GM18867 (cell line): ENCODE results near the gene NAIF1.
"Not testable (repeated sequence)": the region's sequence is repeated elsewhere in the genome, so short reads cannot be mapped to it uniquely, and the experiment has no call there.

Experiments used
- ATAC-seq: cut with Tn5 transposase; IDR thresholded peaks from one replicate; pipeline ENCODE4 v1.9.1; 2021; ENCODE audit warnings: mild to moderate bottlenecking, moderate library complexity; ENCODE audit not compliant: unreplicated experiment

NAIF1 gene

GRCh38 chr9:128036522-128036921 is 30.6 kb downstream of the NAIF1 start:
- ATAC-seq, result not testable (repeated sequence)

DNA sequence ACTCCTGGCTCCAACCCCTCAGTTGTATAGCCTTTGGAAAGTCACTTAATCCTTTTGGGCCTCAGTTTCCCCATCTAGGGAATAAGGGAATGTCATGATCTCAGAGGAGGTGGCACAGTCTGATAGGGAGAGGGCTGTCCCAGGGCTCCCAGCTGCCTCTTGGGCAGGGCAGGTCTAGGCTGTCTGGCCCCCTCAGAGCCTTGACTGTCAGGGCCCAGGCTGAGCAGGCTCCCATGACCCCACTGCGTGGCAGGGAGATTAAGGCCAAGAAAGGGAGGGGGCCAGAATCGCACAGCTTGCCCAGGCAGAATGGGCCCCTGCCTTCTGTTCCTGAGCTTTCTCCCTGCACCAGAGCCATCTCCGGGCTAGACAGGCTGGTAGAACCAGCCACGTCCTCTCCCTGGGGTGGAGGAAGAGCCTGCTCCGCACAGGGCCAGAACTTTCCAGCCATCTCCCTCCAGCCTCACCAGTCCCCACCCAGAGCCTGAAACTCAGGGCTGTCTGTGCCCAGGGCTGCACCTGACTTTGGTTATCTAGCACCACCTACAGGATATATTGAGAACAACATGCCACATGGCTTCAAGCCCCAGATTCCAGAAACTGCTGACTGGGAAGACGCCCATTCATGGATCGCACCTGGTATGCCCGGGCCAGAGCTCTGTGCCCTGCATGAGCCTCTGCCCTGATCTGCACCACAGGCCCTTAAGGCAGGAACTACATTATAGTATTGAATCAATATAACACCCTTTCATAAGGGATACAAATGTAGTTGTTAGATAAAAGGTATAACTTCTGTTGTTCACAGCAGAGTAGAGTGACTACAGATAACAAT is 32.1 kb downstream of the NAIF1 start:
- ATAC-seq, result peak; percentile 36

DNA sequence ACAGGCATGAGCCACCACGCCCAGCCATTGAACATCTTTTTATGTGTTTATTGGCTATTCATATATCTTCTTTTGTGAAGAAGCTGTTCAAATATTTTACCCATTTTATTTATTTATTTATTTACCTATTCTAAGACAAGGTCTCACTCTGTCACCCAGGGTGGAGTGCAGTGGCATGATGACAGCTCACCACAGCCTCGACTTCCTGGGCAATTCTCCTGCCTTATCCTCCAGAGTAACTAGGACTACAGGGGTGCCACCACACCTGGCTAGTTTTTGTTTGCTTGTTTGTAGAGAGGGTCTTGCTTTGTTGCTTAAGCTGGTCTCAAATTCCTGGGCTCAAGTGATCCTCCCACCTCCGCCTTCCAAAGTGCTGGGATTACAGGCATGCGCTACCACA is 33.5 kb downstream of the NAIF1 start:
- ATAC-seq, result no peak

- ATAC-seq, result no peak
Observed at GRCh38 chr9:128027705-128028104, 39.4 kb downstream of the NAIF1 start.

- peak; percentile 5 for ATAC-seq
Observed at GRCh38 chr9:128026773-128027541, 40.2 kb downstream of the NAIF1 start.

DNA sequence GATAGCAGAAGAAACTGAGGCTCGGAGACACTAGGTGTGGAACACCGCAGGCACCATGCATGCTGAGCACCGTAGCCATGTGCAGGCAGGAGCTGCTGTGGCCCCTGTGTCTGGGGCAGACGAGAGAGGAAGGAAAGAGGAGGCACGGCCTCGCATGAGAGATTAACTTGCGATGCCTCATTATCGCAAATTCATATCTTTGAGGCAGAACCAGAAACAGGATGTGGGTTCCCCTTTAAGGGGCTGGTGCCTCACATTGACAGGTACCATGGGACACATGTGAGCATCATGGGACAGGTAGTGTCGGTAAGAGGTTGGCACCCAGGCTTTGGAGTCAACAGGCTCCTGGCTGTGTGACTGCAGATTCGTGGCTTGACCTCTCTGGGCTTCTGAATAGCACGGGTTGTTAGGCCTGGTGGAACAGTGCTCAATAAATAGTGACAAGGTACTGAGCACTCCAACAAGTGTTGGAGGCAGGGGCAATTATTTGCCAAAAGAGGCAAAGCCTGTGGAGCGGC is 40.8 kb downstream of the NAIF1 start:
- ATAC-seq, result peak; percentile 46

- no peak for ATAC-seq
Observed at GRCh38 chr9:128025736-128026135, 41.4 kb downstream of the NAIF1 start.

DNA sequence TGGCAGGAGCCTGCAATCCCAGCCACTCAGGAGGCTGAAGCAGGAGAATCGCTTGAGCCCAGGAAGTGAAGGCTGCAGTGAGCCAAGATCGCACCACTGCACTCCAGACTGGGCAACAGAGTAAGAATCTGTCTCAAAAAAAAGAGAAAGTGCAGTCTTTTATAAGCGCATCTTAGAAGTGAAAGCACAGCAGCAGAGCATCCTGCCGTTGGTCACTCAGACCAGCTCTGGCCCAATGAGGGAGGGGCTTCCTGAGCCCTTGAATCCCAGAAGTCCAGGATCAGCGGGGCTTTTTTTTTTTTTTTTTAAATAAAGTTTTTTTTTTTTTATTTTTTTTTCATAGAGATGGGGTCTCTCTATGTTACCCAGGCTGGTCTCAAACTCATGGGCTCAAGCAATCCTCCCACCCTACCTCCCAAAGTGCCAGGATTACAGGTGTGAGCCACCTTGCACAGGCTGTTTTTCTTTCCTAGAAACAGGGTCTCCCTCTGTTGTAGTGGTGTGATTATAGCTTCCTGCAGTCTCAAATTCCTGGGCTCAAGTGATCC is 42.3 kb downstream of the NAIF1 start:
- ATAC-seq, result no peak

DNA sequence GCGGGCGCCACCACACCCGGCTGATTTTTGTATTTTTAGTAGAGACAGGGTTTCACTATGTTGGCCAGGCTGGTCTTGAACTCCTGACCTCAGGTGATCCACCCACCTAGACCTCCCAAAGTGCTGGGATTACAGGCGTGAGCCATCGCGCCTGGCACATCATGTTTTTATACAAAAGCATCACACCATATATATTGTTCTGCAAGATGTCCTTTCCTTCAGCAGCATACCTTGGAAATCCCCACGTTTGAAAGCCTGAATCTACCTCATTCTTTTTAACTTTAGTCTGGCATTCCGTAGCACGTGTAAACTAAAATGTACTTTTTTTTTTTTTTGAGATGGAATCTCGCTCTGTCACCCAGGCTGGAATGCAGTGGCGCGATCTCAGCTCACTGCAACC is 43.4 kb downstream of the NAIF1 start:
- not testable (repeated sequence) for ATAC-seq

DNA sequence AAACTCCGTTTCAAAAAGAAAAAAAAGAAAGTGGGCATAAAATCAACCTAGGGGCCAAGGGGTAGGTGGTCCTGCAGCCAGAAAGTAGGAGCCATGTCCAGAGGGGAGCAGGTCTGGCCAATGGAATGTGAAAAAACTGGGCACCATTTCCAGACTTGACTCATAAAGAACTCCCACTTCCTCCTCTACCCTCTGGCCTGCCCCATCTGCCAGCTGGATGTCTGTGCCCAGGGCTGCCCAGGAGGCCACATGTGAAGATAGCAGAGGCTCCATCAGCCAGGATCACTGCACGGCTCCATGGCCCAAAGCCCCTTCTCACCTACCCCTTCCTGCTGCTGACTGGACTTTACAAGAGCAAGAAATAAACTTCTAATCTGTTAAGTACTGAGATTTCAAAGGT is 44.2 kb downstream of the NAIF1 start:
- ATAC-seq, result no peak

- no peak for ATAC-seq
Observed at GRCh38 chr9:128021098-128021497, 46.0 kb downstream of the NAIF1 start.

- no peak for ATAC-seq
Observed at GRCh38 chr9:128020692-128021091, 46.4 kb downstream of the NAIF1 start.

DNA sequence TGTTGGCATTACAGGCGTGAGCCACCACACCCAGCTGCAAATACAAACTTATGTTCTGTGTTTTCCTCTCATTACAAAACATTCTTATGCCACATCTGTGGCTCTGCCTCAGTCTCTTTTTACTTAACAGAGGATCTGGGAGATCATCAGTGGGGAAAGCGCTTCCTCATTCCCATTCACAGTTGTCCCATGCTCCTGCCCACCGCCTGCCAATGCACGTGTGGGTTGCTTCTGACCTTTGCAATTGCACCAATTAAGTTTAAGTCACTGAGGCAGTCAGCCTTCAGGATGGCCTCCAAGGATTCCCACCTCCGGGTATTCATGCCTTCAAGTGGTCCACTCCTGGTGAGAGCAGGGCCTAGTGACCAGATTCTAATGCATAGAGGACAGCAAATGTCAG is 51.4 kb downstream of the NAIF1 start:
- ATAC-seq, result no peak
